NAMALWA (cell line): ENCODE data around the gene NAT14.
A peak's percentile ranks its signal among the peaks of the same experiment; 100 is the strongest.

Experiments
- DNase-seq: peaks from one replicate; pipeline ENCODE4 v3.0.0-alpha.2; 2015; ENCODE audit warnings: low spot score

The NAT14 gene

GRCh38 chr19:55453511-55454260 lies 31.3 kb upstream of the NAT14 start:
- DNase-seq, result no peak

- peak; percentile 64 for DNase-seq
Observed at GRCh38 chr19:55454787-55455243, 30.2 kb upstream of the NAT14 start.

GRCh38 chr19:55455576-55456235 lies 29.3 kb upstream of the NAT14 start:
- DNase-seq, result no peak

GRCh38 chr19:55456347-55456746 lies 28.6 kb upstream of the NAT14 start:
- DNase-seq, result no peak

GRCh38 chr19:55457683-55458457 lies 27.1 kb upstream of the NAT14 start:
- no peak for DNase-seq

GRCh38 chr19:55459551-55459949 lies 25.4 kb upstream of the NAT14 start:
- DNase-seq, result no peak

GRCh38 chr19:55459950-55460657 lies 24.9 kb upstream of the NAT14 start:
- no peak for DNase-seq

GRCh38 chr19:55460670-55461258 lies 24.2 kb upstream of the NAT14 start:
- DNase-seq, result peak; percentile 77

- peak; percentile 100 for DNase-seq
Observed at GRCh38 chr19:55461259-55461973, 23.6 kb upstream of the NAT14 start, which contains the start of gene ISOC2. ISOC2 (minus strand) TSS chr19:55461642; CDS start chr19:55456486, 5,156 bp downstream.

GRCh38 chr19:55461974-55462626 lies 22.9 kb upstream of the NAT14 start:
- no peak for DNase-seq

- DNase-seq, result no peak
Observed at GRCh38 chr19:55462722-55463121, 22.3 kb upstream of the NAT14 start.

GRCh38 chr19:55463583-55464031 lies 21.4 kb upstream of the NAT14 start:
- DNase-seq, result no peak

- no peak for DNase-seq
Observed at GRCh38 chr19:55464039-55464661, 20.8 kb upstream of the NAT14 start.

- no peak for DNase-seq
Observed at GRCh38 chr19:55464662-55465054, 20.3 kb upstream of the NAT14 start, which contains the start of gene C19orf85. C19orf85 (minus strand) TSS chr19:55464751; CDS start chr19:55464554, 197 bp downstream.

GRCh38 chr19:55465460-55466240 lies 19.3 kb upstream of the NAT14 start:
- DNase-seq, result no peak

- no peak for DNase-seq
Observed at GRCh38 chr19:55466241-55466614, 18.8 kb upstream of the NAT14 start.

GRCh38 chr19:55467236-55468053 lies 17.5 kb upstream of the NAT14 start:
- DNase-seq, result peak; percentile 65

- DNase-seq, result no peak
Observed at GRCh38 chr19:55468054-55468393, 17.0 kb upstream of the NAT14 start.
